ENCODE measurements around the gene NOBOX. TPM values are rescaled to one million over a fixed set of nuclear protein-coding genes. Genes with fewer than 3 reads are reported as not detected.
"Not testable (repeated sequence)": the region's sequence is repeated elsewhere in the genome, so short reads cannot be mapped to it uniquely, and the experiment has no call there.

The NOBOX gene
- total RNA-seq, 1 donor from 2014 or later: not detected

DNA sequence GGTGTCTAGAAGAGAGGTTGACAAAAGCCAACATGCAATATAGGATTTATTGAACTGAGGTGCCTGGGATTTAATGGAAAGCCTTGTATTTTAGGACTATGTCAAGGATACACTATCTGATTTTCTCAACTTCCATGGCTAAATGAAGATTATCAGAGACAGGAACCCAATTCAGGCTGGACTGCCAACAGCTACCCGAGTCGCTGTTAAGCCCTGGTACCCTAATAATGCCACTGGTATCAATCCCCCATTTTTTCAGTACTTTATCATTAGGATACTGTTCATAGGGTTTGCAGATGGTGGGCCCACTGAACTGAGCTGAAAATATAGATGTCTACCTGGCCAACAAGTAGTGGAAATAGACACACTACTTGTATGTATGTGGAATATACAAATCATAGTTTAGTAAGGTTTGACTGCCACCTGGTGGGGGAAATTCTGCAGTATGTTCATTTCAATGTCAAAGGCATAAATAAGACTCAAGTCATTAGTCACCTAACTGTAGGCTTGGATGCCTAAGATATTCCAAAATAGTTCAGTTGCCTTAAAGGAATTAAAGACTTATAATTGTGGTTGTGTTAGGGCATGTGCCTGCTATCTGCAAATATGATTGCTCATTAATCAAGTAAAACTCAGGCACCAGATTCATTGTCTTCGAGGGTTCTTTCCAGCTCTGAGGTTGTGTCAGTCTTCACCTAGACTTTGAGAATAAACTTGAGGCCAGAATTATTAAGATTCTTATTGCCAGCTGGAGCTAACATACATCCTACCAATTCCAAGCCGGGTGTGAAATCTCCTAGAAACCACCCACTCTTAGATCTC, 34.1 kb upstream of the NOBOX start:
- Mint-ChIP-seq H3K36me3 (ENCODE audit: low read depth, unreplicated experiment) (no peaks in the 10 kb centered on the region), H3K27ac (ENCODE audit: unreplicated experiment) (no peak overlapping the region), H3K4me1 (ENCODE audit: unreplicated experiment) (no peaks in the 10 kb centered on the region), H3K4me3 (ENCODE audit: unreplicated experiment) (no peak overlapping the region), H3K9me3 (ENCODE audit: unreplicated experiment) (no peaks in the 10 kb centered on the region), H3K27me3 (ENCODE audit: unreplicated experiment) (no peaks in the 10 kb centered on the region)
- DNase-seq (ENCODE audit: low spot score): peak; percentile 64
- peak; percentile 67 for TF ChIP-seq CTCF (IDR thresholded peaks at IDR 0.05; ENCODE audit: unreplicated experiment)

GRCh38 chr7:144436500-144436899, 33.0 kb upstream of the NOBOX start:
- H3K9me3 Mint-ChIP-seq (ENCODE audit: unreplicated experiment): no peaks in the 10 kb centered on the region
- no peak for TF ChIP-seq CTCF (IDR thresholded peaks at IDR 0.05; ENCODE audit: unreplicated experiment)

GRCh38 chr7:144428431-144428830, 24.9 kb upstream of the NOBOX start:
- peaks cover 15% of the 10 kb centered on the region for H3K36me3 Mint-ChIP-seq (ENCODE audit: low read depth, unreplicated experiment)
- no peak overlapping the region for H3K4me3 Mint-ChIP-seq (ENCODE audit: unreplicated experiment)
- no peak for DNase-seq (ENCODE audit: low spot score)
- H3K9me3 Mint-ChIP-seq (ENCODE audit: unreplicated experiment): peaks cover 14% of the 10 kb centered on the region
- no peaks in the 10 kb centered on the region for H3K4me1 Mint-ChIP-seq (ENCODE audit: unreplicated experiment)
- no peak for TF ChIP-seq CTCF (IDR thresholded peaks at IDR 0.05; ENCODE audit: unreplicated experiment)
- H3K27me3 Mint-ChIP-seq (ENCODE audit: unreplicated experiment): peaks cover 3% of the 10 kb centered on the region
- H3K27ac Mint-ChIP-seq (ENCODE audit: unreplicated experiment): no peak overlapping the region

More at GRCh38 chr7:144436500-144436899, 33.0 kb upstream of the NOBOX start:
- Mint-ChIP-seq H3K27me3 (ENCODE audit: unreplicated experiment) (no peaks in the 10 kb centered on the region), H3K27ac (ENCODE audit: unreplicated experiment) (no peak overlapping the region), H3K4me1 (ENCODE audit: unreplicated experiment) (no peaks in the 10 kb centered on the region), H3K4me3 (ENCODE audit: unreplicated experiment) (no peak overlapping the region), H3K36me3 (ENCODE audit: low read depth, unreplicated experiment) (no peaks in the 10 kb centered on the region)
- no peak for DNase-seq (ENCODE audit: low spot score)

GRCh38 chr7:144427539-144427938, 24.0 kb upstream of the NOBOX start:
- H3K27ac Mint-ChIP-seq (ENCODE audit: unreplicated experiment); H3K4me1 Mint-ChIP-seq (ENCODE audit: unreplicated experiment); H3K4me3 Mint-ChIP-seq (ENCODE audit: unreplicated experiment); H3K27me3 Mint-ChIP-seq (ENCODE audit: unreplicated experiment); DNase-seq (ENCODE audit: low spot score): not testable (repeated sequence)
- Mint-ChIP-seq H3K9me3 (ENCODE audit: unreplicated experiment) (peaks cover 14% of the 10 kb centered on the region), H3K36me3 (ENCODE audit: low read depth, unreplicated experiment) (peaks cover 15% of the 10 kb centered on the region)

DNA sequence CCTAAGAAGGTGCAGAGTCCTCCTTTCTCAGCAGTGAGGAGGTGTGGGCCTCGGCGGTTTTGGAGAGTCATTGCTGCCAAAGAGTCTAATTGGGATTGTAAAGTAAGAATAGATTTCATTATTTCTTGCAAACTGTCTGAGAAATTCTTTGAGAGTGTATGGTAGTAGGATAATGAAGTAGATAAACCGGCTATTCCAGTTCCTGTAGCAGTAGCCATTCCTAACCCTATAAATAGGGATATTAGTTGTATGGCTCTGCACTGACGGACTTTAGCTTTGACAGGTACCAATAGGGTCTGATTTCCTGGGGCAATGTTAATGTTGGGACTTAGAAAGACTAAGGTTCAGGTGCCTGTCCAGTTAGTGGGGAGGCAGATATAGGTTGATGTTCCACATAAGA, 15.4 kb upstream of the NOBOX start:
- H3K4me3 Mint-ChIP-seq (ENCODE audit: unreplicated experiment); H3K27ac Mint-ChIP-seq (ENCODE audit: unreplicated experiment); H3K27me3 Mint-ChIP-seq (ENCODE audit: unreplicated experiment); DNase-seq (ENCODE audit: low spot score); H3K4me1 Mint-ChIP-seq (ENCODE audit: unreplicated experiment); H3K36me3 Mint-ChIP-seq (ENCODE audit: low read depth, unreplicated experiment); H3K9me3 Mint-ChIP-seq (ENCODE audit: unreplicated experiment): not testable (repeated sequence)

DNA sequence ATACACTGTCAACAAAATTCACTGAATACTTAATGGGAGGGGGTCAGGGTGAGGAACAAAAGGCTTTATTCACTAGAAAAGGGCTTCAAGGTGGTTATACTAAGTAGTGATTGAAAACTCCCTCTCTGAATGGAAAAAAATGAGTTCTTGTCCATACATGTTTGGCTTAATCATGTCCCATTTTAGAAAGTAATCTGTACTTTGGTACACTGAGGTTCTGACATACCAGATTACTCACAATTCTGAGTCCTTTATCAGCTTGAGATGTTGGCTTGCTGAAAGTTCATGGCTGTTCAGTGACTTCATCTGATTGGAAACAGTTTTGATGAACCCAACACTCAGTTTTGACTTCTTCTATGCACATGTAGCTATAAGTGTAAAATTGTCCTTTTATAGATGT, 12.8 kb upstream of the NOBOX start:
- peaks cover 2% of the 10 kb centered on the region for H3K27me3 Mint-ChIP-seq (ENCODE audit: unreplicated experiment)
- no peaks in the 10 kb centered on the region for H3K4me1 Mint-ChIP-seq (ENCODE audit: unreplicated experiment)
- no peak for TF ChIP-seq CTCF (IDR thresholded peaks at IDR 0.05; ENCODE audit: unreplicated experiment)
- H3K36me3 Mint-ChIP-seq (ENCODE audit: low read depth, unreplicated experiment): peaks cover 3% of the 10 kb centered on the region
- no peak overlapping the region for H3K4me3 Mint-ChIP-seq (ENCODE audit: unreplicated experiment)
- H3K9me3 Mint-ChIP-seq (ENCODE audit: unreplicated experiment): peaks cover 5% of the 10 kb centered on the region
- no peak overlapping the region for H3K27ac Mint-ChIP-seq (ENCODE audit: unreplicated experiment)
- no peak for DNase-seq (ENCODE audit: low spot score)
